COR-L47 (cell line): ENCODE measurements around the gene ULK3.
A peak's percentile ranks its signal among the peaks of the same experiment; 100 is the strongest.

Source experiments
- DNase-seq: peaks from one replicate; lab custom pipeline; 2025; lab: John Stamatoyannopoulos, UW

The ULK3 gene

DNA sequence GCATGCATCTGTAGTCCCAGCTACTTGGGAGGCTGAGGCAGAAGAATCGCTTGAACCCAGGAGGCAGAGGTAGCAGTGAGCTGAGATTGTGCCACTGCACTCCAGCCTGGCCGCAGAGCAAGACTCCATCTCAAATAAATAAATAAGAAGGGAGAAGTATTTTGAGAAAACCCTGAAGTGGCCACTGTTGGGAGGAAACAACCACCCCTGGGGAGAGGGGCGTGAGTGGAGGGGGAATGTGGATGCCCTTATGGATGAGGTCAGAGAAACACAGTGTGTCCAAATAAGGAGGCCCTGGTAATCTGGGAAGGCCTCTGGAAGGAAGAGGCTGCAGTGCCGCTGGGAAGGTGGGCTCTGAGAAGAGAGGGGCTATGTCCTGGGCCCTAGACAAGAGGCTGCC lies 20.7 kb downstream of the ULK3 start:
- DNase-seq = no peak

DNA sequence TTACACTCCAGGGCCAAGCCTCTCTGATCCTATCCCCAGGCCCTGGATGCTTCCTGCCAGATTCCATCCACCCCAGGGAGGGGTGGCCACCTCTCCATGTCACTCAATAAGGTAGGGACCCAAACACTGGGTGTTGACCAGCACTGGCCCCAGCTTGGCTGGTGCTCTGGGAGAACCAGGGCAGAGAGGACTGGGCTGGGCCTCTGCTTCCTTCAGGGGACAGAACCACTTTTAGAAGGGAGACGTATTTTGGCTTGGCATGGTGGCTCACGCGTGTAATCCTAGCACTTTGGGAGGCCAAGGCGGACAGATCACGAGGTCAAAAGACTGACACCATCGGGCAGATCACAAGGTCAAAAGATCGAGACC lies 21.2 kb downstream of the ULK3 start:
- no peak for DNase-seq

DNA sequence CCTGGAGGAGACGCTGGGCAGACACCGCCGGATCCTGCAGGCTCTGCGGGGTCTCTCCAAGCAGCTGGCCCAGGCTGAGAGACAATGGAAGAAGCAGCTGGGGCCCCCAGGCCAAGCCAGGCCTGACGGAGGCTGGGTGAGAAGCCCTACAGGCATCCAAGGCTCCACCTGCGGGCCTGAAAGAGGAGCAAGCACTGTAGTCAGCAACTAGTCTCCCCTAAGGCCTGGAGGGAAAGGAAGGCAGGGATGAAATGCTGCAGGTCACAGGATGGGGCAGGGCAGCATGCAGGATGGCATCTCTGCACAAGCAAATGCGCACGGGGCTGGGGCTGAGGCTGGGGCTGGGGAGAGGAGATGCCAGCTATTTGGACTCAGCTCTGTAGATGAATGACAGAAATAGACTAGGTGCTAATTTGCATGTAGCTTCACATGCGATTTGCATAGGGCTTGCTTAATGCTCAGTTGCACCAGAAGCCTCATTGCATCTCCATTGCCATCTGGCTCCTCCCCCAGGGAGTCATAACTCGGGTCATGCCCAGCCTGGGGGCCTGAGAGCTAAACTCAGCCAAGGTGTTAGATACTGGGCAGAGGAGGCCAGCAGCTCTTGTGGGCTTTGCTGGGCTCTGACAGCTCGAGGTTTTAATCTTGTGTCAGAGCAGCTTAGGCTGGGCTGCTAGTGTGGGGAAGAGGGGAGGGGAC lies 21.7 kb downstream of the ULK3 start:
- DNase-seq = no peak

DNA sequence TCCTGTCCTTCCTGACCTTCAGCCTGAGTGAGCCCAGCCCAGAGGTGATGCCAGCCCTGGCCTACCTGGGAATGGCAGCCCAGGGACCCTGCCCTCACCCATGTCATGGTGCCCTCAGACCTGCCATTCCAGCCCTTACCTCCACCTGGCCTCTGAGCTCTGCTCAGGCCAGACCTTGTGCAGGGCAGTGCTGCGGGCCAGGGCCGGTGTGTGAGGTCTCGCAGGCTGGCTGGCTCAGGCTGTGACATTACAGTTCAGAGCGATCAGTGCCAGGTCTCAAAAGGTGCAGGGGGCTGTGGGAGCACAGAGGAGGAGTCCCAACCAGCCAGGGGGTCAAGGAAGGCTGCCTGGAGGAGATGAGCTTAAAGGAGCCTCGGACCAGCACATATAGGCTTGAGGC lies 22.9 kb downstream of the ULK3 start:
- DNase-seq = no peak

DNA sequence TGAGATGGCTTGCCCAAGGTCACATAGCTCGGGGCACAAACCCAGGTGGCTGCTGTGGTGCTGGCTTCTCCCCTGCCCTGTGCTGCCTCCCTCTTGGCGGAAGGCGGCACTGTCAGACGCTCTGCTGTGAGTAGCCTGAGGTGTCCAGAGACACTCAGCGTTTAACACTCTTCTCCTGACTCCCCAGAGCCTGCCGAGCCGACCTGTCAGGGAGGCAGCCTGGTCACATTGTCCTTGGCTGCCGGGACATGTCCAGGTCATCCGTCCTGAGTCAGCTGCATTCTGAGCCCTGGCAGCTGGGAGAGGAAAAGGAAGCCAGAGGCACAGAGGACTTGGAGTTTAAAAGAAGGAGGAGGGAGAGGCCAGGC lies 25.6 kb downstream of the ULK3 start:
- DNase-seq = no peak

DNA sequence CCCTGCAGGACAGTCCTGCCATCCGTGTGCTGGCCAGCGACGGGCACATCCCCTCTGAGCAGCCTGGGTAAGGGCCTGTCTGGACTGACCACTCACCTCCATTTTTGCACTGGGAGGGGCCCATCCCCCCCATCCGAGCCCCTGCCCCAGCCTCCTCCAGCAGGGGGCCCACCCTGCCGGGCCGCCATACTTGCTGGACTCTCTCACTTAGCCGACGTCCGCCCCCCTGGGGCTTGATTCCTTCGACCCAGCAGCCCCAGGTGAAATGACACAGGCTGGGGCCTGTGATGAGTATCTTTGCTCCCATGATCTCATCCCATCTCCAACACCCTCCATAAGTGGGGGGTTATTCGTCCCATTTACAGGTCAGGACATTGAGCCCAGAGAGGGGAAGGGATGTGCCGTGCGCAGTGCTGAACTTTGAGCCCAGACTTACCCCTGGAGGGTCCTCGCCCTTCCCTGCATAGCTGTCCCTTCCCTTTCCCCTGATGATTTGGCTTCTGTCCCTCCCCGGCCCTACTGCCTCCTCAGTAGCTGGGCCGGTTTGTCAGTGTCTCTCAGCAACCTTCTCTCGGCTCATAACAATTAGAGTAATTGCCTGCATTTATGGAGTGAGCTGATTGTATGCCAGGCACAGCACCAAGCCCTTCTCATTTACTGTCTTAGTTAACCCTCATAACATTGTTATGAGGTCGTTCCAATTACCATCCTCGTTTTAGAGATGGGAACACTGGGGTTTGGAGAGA lies 26.2 kb downstream of the ULK3 start:
- DNase-seq = peak; percentile 39

DNA sequence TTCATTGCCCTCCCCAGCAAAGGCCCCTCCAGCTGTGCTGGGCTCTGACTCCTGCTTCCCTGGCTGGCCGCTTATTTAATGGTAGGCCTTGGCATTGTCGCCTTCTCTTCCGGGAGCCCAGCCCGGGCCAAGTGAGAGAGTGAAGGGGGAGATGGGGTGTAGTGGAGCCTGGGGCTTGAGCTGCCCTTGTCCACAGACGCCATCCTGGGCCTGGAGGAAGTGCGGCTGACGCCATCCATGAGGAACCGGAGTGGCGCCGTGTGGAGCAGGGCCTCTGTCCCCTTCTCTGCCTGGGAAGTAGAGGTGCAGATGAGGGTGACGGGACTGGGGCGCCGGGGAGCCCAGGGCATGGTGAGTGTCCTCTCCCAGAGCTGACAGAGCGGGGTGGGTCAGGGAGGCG lies 27.0 kb downstream of the ULK3 start:
- no peak for DNase-seq

DNA sequence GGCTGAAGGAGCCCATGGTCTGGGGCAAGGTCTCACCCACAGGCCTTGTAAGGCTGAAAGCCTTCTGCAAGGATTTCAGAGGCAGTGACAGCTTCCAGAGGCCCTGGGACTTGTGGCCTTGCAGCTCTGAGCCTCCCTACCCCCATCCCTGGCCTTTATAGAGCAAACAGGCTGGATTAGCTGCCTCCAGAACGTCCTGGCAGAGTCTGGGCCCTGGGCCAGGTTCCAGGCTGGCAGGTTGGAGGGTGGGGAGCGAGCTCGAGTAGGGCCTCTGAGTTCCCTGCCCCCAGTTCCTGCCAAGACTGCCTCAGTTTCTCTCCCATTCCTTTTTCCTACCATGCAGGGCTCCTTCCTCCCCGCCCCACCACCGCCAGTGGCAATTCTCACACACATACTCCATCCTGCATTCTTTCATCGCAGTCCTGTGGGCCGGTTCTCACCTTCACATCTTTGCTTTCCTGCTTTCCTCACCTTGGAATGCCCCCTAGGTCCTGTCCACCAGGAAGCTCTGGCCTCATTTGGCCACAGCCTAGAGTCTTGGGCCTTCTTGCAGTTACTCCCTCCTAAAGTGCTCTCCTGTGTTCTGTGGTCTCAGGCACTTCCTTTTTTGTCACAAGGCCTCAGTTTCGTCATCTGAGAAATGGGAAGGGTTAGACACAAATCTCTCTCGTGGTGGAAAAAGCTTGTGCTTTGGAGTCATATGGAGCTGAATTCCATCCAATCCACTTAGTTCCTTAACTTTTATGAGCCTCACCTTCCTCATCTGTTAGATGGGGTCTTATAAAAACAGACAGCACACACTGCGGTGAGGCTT lies 27.6 kb downstream of the ULK3 start:
- DNase-seq = no peak

DNA sequence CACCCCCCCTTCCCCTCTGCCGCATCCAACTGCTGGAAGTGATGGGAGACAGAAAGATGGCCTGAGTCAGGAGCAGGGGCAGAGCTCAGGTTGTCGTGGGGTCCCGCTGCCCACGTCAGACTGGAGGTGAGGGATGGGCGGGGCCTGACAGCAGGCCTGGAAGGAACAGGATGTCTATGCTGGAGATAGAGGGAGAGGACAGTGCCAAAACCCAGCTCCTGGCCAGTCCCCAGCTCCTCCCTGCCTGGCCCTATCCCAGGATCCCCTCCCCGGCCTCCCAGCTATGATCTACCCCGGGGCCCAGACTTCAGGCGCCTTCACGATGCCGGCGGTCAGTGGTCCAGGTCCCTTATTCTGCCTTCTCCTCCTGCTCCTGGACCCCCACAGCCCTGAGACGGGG lies 30.4 kb downstream of the ULK3 start, which contains the start of gene LMAN1L:
LMAN1L (plus strand) TSS at position 303 of the 400 bp plus-strand sequence; CDS start at position 323, 20 bp downstream.
- no peak for DNase-seq

DNA sequence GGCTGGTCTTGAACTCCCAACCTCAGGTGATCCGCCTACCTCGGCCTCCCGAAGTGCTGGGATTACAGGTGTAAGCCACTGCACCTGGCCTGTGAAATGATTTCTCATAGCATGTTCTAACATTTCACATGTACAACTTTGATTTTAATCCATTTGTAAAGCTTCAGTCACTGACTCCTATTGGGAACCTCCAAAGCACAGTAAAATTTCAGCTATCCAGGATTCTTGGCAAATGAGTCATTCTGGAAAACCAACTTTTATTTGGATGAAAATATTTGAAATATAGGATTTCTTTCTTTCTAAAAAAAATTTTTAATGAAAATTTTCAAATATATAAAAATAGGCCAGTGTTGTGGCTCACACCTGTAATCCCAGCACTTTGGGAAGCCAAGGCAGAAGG lies 33.0 kb downstream of the ULK3 start:
- DNase-seq = no peak

DNA sequence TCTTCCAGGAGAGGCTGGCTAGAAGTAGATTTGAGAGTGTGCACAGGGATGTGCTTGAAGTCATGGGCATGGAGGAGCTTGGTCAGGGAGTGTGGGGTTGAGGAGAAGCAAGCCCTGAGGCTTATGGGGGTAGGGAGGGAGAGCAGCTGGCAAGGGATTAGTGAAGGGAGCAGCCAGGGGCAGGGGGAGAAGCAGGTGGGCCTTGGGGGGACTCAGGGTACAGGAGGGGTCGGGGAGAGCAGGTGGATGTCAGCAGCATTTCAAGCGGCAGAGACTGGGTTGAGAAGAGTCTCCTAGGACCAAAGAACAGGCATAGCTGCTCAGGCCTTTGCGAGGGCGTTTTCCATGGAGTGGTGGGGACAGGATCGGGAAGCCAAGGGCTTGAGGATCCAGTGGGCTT lies 33.7 kb downstream of the ULK3 start:
- DNase-seq = no peak

DNA sequence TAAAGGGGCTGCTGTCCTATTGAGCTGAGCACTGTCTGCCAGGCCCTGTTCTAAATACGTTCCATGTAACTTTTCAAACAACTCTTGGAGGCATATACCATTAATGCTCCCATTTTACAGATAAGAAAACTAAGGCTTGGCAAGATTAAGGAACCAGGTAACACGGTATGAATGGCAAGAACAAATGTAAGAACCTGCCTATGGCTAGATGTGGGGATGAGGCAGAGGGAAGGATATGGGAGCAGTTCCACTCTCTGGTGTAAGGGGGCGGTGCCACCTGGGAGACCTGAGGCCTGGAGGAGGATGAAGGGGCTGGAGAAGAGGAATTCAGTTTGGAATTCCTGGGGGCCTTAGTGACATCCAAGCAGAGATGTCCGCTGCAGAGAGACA lies 34.1 kb downstream of the ULK3 start:
- no peak for DNase-seq

DNA sequence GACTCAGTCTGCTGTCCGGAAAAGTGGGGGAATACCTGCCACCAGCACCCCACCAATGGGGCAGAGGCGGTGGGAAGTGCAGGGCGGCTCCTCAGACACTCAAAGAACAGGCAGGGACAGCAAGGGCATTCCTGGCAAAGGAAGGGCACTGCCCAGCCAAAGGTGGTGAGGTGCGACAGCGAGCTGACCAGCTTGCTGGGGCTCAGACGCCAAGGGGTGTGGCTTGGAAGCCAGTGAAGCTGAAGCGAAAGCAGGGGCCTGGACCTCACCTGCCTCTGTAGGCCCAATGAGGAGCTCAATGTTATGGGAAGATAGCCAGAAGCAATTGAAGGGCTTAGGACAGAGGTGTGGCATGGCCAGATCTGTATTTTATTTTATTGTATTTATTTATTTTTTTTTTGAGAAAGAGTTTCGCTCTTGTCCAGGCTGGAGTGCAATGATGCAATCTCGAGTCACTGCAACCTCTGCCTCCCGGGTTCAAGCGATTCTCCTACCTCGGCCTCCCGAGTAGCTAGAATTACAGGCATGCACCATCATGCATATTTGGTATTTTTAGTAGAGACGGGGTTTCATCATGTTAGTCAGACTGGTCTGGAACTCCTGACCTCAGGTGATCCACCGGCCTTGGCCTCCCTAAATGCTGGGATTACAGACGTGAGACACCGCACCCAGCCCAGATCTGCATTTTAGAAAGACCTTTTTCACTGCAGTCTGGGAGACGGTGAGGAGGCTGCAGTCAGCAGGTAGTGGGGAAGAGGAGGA lies 34.7 kb downstream of the ULK3 start:
- no peak for DNase-seq

DNA sequence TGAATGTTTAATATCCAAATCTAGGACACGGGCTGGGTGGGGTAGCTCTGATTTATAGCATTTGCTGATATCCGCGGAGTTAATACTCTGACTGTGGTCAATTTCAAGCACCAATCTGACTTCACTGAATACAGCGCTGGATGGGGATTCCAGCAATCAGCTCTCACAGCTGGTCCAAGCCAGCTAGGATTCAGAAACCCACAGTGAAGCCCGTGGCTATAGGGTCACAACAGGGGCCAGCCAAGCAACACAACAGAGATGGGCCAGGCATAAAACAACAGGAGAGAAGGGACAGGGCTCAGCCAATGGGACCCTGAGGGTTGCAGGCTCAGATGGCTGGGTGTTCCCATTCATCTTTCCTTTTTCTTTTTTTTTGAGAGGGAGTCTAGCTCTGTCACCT lies 35.7 kb downstream of the ULK3 start:
- DNase-seq = no peak

DNA sequence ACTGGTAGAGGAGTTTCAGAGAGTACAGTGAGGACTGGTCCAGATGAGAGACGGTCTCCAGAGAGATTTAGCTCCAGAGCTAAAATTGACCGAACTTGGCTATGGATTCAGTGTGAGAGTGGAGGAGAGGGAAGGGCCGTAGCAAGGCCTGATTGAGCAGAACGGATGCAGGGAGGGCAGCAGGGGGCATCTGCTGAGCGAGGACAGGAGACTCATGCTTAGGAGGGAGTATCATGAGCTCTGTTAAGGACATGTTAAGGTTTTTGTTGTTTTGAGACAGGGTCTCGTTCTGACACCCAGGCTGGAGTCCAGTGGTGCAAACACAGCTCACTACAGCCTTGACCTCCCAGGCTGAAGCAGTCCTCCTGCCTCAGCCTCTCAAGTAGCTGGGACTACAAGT lies 38.0 kb downstream of the ULK3 start:
- no peak for DNase-seq

DNA sequence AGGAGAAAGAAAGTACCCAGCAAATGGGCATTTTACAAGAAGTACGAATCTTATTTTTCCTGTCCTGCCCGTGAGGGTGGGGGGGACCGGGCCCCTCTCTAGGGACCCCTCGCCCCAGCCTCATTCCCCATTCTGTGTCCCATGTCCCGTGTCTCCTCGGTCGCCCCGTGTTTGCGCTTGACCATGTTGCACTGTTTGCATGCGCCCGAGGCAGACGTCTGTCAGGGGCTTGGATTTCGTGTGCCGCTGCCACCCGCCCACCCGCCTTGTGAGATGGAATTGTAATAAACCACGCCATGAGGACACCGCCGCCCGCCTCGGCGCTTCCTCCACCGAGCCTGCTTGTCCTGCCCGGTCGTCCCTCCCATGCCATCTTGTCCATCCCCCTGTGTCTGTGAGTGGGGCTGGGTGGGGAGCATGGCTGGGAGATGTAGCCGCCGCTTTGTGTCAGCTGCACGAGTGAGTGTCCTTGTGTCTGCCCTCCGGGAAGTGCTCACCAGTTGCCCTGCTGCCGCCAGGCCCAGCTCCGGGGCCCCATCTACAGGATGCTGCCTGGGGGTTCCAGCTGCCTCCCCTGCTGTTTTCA lies 40.0 kb downstream of the ULK3 start:
- no peak for DNase-seq

DNA sequence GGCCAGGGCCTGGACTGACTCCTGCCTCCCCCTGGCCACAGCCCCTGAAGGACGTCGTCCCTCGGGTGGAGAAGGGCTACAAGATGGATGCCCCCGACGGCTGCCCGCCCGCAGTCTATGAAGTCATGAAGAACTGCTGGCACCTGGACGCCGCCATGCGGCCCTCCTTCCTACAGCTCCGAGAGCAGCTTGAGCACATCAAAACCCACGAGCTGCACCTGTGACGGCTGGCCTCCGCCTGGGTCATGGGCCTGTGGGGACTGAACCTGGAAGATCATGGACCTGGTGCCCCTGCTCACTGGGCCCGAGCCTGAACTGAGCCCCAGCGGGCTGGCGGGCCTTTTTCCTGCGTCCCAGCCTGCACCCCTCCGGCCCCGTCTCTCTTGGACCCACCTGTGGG lies 40.7 kb downstream of the ULK3 start:
- DNase-seq = no peak

DNA sequence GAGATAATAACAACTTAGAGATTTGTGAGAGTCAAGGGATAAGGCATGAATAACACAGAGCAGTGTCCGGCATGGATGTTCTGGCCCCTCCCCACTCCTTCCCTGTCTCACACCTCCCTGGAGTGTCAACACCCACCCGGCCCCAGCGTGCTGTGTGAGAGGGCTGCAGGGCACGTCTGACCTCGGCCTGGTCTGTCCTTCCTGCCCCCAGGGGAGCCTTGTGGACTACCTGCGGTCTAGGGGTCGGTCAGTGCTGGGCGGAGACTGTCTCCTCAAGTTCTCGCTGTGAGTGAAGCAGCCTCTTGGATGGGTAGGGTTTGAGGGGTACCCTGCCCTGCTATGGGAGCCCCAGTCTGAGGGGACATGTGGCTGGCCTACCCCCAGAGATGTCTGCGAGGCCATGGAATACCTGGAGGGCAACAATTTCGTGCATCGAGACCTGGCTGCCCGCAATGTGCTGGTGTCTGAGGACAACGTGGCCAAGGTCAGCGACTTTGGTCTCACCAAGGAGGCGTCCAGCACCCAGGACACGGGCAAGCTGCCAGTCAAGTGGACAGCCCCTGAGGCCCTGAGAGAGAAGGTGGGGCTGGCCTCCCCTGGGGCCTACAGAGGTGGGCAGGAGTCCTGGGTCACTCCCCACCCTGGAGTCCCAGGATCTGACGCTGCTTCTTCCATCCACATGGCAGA lies 41.5 kb downstream of the ULK3 start:
- DNase-seq = no peak

DNA sequence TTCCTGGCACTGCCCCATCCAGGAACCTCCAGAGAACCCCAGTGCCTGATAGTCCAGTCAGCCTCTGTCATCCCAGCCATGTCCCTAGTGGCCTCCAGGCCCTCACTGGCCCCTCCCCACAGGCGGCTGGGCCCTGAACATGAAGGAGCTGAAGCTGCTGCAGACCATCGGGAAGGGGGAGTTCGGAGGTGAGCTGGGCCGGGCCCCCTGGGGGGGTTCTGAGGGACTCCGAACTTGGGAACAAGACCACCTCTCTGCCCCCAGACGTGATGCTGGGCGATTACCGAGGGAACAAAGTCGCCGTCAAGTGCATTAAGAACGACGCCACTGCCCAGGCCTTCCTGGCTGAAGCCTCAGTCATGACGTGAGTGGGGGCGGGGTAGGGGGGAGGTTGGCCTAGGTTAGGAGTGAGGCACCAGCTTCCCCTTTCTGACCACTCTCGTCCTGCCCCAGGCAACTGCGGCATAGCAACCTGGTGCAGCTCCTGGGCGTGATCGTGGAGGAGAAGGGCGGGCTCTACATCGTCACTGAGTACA lies 42.3 kb downstream of the ULK3 start:
- DNase-seq = no peak

DNA sequence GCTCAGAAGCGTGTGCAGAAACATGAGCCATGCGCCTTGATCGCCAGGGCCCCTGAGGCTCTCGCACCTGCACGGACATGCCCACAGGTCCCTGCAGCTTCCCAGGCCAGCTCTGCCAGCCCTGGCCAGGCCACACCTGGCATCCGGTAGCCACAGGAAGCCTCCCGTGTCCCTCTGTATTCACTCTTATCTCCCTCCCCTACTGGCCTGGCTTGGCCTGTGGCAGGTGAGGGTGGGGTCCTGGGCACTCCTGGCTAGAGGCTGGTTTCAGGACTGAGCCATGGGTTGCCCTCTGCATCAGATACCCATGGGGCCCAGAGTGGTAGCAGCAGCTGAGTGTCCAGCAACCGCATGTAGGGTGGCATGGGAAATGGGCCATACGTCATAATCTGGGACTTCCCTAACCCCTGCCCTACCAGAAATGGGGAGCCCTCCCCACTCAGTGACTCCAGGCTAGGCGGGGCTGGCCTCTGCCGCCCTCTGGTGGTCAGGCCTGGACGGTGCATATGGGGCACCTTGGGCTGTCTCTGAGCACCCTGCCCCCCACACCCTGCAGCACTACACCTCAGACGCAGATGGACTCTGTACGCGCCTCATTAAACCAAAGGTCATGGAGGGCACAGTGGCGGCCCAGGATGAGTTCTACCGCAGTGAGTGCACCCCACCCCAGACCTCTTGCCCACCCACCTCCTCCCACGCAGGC lies 42.9 kb downstream of the ULK3 start:
- no peak for DNase-seq
